GM10248 (cell line): Measurements from ENCODE around the gene EHD4.

Experiments
- CTCF ChIA-PET: fragments of 300-600 bp; sonication (Branson Sonifier 250); formaldehyde crosslinking; extraction: SDS; loops from one replicate; lab custom pipeline; 2021; ENCODE audit warnings: antibody characterized with exemption; lab: Yijun Ruan, JAX
- POLR2A ChIA-PET: fragments of 350-650 bp; sonication (Branson Sonifier 250); formaldehyde crosslinking; extraction: SDS; loops from one replicate; lab custom pipeline; 2020; ENCODE audit warnings: antibody characterized with exemption; lab: Yijun Ruan, JAX
- DNase-seq: peaks from one replicate; pipeline ENCODE4 v3.0.0; 2012; ENCODE audit errors: extremely low spot score
- TF ChIP-seq, protein P1 (sequence below): IDR thresholded peaks from 2 replicates; pipeline ENCODE4 v1.5.1; 2012; ENCODE audit warnings: mild to moderate bottlenecking, low read depth; ENCODE audit errors: extremely low read depth, missing control alignments, control extremely low read depth

EHD4 gene

DNA sequence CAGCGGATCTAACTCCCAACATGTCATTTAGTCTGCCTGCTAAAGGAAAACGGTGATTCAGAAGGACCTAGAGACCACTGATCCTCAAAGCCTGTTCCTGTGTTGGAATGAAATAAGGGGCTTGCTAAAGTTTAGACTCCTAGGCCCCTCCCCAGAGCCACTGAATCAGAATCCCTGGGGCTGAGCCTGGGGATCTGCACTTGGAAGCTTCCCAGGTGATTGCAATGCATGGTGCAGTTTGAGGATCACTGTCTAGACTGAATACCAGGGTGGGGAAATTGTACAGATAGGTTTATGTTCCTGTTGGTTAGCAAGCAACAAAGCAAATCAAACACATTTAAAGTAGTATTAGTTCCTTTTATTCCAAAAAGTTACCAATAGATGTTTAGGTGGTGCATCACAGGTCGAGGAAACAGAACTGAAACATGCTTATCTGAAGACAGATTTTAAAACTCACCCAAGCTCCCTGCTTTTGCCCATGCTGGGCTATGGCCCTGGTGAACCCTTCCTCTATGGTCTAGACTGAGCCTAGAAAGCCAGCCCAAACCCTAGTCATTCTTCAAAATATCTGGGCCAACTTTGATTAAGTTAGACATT lies 48.9 kb downstream of the EHD4 start:
- POLR2A ChIA-PET: no interaction called here
- no peak for DNase-seq
- TF ChIP-seq, protein P1, sequence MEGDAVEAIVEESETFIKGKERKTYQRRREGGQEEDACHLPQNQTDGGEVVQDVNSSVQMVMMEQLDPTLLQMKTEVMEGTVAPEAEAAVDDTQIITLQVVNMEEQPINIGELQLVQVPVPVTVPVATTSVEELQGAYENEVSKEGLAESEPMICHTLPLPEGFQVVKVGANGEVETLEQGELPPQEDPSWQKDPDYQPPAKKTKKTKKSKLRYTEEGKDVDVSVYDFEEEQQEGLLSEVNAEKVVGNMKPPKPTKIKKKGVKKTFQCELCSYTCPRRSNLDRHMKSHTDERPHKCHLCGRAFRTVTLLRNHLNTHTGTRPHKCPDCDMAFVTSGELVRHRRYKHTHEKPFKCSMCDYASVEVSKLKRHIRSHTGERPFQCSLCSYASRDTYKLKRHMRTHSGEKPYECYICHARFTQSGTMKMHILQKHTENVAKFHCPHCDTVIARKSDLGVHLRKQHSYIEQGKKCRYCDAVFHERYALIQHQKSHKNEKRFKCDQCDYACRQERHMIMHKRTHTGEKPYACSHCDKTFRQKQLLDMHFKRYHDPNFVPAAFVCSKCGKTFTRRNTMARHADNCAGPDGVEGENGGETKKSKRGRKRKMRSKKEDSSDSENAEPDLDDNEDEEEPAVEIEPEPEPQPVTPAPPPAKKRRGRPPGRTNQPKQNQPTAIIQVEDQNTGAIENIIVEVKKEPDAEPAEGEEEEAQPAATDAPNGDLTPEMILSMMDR: no peak
- CTCF ChIA-PET: interaction anchor here (1.0 to 2.1 kb wide), 6 partner anchors 13 to 151 kb away, joined by 3 to 6 read pairs (median 4); partner anchors contain the start of gene EHD4

DNA sequence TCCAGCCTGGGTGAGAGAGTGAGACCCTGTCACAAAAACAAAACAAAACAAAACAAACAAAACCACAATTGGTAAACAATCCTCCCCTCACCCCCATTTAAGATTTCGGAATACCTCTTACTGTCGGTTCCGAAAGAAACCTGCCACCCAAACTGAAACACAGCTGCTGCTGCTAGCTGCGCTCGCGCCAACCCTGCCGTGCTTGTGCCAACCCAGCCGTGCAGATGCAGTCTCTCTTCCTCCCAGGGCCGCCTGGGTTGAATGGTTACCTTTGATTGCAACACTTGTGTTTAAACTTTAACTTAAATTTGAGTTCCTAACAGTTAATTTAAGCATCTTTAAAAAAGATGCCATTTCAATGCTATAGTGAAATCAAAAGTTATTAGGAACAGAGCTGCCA lies 50.0 kb downstream of the EHD4 start:
- TF ChIP-seq, protein P1: no peak
- POLR2A ChIA-PET: no interaction called here

DNA sequence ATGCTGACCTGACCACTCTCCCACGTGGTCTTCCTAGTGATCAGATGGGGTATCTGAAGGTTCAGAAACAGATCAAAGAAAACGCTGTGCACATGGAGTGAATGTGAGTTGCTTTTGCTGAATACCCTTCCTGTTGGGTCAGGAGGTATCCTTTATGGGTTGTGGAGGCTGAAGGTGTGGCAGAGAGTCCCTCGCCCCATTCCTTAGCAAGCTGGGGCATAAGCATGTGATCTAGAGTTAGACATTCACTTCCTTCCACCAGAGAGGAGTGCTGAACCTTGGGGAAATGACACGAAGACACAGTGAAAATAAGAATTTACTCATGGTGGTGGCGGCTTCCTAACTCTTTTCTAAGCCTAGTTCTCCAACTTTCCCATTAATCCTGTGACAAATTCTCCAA lies 50.7 kb downstream of the EHD4 start:
- CTCF ChIA-PET: interaction anchor here (2.5 kb wide), 1 partner anchor 17 kb away, joined by 12 read pairs; no protein-coding TSS in a partner anchor
- DNase-seq: no peak
- TF ChIP-seq, protein P1: no peak
- POLR2A ChIA-PET: no interaction called here

More for the DNA sequence above, 50.0 kb downstream of the EHD4 start:
- CTCF ChIA-PET: interaction anchor here (1.0 to 2.5 kb wide), 4 partner anchors 15 to 149 kb away, joined by 3 to 12 read pairs (median 4); partner anchors contain the start of gene MAPKBP1
- DNase-seq: no peak

DNA sequence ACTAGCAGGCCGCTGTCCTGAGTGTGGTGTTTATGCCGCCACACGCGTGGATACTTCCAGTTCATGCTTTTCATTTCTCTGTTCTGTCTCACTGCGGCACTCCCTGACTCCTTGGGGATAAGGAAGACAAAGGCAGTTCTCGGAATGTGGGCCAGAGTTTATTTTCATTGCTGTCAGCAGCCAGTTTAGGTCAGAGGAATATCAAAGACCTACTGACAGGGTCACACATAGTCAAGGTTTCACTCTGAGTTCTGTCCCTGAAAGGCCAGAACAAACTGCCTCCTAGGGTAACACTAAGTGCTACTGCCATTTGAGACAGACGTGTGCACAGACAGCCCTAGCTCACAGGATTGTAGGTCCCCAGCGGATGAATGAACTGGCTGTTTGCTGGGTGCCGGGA lies 51.2 kb downstream of the EHD4 start:
- ChIA-PET CTCF (interaction anchor here (2.5 kb wide), 1 partner anchor 16 kb away, joined by 12 read pairs; no protein-coding TSS in a partner anchor), POLR2A (no interaction called here)
- no peak for DNase-seq
- TF ChIP-seq, protein P1: no peak

DNA sequence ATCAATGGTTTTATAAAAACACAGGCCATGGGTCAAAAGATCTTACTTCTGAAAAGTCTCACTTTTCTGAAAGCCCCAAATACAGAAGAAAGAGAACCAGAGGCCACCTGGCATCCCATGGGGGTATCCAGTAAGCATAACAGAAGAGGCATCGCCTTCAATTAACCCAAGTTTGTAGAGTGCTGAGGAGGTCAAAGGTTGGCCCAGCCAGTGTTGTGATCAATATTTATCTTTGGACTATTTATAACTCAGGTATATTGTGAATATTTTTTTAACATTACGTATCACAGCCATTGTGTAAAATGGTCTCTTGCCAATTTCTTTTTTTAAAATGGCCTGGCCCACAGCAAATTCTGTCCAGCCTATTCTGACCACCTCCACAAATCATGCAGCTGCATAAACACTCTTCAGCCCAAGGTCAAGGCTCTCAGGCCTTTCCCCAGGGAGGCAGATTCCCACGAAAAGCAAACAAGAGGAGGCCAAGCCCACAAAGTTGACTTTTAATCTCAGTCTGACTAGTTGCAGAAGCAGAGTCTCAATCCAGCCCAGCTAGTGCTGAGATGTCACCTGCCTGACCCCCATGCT lies 52.3 kb downstream of the EHD4 start:
- POLR2A ChIA-PET: no interaction called here
- TF ChIP-seq, protein P1: no peak
- no peak for DNase-seq
- CTCF ChIA-PET: no interaction called here

DNA sequence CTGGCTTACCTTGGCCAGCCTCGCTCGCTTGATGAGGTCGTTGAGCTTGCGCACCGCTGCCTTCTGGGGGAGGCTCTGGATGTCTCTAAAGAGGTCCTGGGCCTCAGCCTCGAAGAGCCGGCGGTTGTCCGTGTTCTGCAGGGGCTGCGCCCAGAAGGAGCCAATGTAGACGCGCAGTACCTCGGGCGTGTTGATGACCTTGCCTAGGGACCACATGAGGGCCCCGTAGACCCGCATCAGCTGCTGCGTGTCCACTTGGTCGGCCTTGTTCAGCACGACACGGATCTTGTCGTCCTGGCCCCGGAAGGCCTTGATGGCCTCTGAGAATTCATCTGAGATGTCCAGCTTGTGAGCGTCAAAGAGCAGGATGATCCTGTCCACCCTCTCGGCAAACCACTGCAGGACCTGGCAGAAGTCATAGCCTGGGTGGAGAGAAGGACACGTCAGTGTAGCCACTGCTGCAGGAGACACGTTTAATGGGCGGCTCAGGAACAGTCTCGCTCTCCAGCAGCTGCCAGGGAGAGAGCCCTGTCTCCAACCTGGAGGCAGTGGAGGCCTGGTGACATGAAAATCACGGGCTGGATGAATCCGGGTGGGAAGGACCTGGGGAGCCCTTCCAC lies 53.0 kb downstream of the EHD4 start:
- POLR2A ChIA-PET: no interaction called here
- CTCF ChIA-PET: interaction anchor here (1.0 to 1.2 kb wide), 2 partner anchors 14 to 17 kb away, joined by 3 to 4 read pairs; no protein-coding TSS in a partner anchor
- no peak for DNase-seq
- TF ChIP-seq, protein P1: no peak
